Measurements from ENCODE around the gene MYCBP2.
A peak's percentile ranks its signal among the peaks of the same experiment; 100 is the strongest.

The MYCBP2 gene

DNA sequence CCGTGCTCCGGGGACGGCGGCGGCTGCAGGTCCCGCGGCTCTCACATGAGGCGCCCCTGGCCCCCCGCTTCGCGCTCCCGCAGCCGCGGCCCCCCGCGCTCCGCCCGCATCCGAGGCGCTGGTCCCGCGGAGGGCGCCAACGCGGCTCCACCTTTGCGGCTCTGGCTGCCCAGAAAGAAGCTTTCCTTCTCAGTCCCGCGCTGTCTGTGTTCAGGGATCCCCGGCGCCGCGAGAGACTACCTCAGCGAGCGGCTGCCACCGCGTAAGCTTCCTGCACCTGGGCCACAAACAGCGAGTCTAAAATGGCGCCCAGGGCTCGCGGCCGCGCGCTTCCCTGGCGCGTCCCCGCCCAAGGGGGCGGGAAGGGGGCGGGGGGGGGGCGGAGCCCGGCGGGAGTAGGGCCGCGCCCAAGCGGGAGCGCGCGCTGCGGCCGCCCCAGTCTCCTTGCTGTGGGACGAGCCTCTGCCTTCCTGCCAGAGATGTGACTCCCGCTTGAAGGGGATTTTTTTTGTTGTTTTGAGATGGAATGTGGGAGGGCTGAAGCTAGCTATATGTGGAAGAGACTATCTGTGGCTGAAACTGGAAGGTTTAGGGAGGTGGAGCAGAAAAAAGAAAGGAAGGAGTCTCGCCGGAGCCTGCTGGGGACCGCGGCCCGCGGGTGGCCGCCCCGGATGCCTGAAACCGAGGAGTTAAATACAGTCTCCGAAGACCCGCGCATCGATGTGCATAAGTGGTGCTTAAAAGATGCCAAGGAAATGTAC, 299.9 kb downstream of the MYCBP2 start, which contains the start of gene FBXL3 (continued):
- TF ChIP-seq, protein P1, sequence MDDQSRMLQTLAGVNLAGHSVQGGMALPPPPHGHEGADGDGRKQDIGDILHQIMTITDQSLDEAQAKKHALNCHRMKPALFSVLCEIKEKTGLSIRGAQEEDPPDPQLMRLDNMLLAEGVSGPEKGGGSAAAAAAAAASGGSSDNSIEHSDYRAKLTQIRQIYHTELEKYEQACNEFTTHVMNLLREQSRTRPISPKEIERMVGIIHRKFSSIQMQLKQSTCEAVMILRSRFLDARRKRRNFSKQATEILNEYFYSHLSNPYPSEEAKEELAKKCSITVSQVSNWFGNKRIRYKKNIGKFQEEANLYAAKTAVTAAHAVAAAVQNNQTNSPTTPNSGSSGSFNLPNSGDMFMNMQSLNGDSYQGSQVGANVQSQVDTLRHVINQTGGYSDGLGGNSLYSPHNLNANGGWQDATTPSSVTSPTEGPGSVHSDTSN (CRISPR knock-in tag; IDR thresholded peaks at IDR 0.05), result no peak
- TF ChIP-seq ZNF248 (tag by site-specific recombination; IDR thresholded peaks at IDR 0.05) (no peak), ZNF621 (tag by site-specific recombination; IDR thresholded peaks at IDR 0.05) (no peak), ZNF2 (tag by site-specific recombination; IDR thresholded peaks at IDR 0.05) (no peak), YY1 (tag by site-specific recombination; IDR thresholded peaks at IDR 0.05) (peak; percentile 59; the same call in 1 of the 2 replicates), MZF1 (tag by site-specific recombination; IDR thresholded peaks at IDR 0.05; ENCODE audit: borderline replicate concordance) (peak; percentile 74), ZNF184 (tag by site-specific recombination; IDR thresholded peaks at IDR 0.05) (no peak), ZNF549 (tag by site-specific recombination; IDR thresholded peaks at IDR 0.05) (0 out of 2 replicates have a peak, but pooled peaks have one; percentile 26), ZNF660 (tag by site-specific recombination; IDR thresholded peaks at IDR 0.05) (peak; percentile 38), KLF8 (tag by site-specific recombination; IDR thresholded peaks at IDR 0.05) (peak; percentile 69; the same call in 1 of the 2 replicates), ZNF701 (tag by site-specific recombination; IDR thresholded peaks at IDR 0.05) (no peak), ZNF23 (tag by site-specific recombination; IDR thresholded peaks at IDR 0.05; ENCODE audit: borderline replicate concordance) (no peak), ZNF433 (tag by site-specific recombination; IDR thresholded peaks at IDR 0.05; ENCODE audit: low read depth) (no peak)
- TF ChIP-seq, protein P2, sequence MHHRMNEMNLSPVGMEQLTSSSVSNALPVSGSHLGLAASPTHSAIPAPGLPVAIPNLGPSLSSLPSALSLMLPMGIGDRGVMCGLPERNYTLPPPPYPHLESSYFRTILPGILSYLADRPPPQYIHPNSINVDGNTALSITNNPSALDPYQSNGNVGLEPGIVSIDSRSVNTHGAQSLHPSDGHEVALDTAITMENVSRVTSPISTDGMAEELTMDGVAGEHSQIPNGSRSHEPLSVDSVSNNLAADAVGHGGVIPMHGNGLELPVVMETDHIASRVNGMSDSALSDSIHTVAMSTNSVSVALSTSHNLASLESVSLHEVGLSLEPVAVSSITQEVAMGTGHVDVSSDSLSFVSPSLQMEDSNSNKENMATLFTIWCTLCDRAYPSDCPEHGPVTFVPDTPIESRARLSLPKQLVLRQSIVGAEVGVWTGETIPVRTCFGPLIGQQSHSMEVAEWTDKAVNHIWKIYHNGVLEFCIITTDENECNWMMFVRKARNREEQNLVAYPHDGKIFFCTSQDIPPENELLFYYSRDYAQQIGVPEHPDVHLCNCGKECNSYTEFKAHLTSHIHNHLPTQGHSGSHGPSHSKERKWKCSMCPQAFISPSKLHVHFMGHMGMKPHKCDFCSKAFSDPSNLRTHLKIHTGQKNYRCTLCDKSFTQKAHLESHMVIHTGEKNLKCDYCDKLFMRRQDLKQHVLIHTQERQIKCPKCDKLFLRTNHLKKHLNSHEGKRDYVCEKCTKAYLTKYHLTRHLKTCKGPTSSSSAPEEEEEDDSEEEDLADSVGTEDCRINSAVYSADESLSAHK (tag by site-specific recombination; IDR thresholded peaks at IDR 0.05), result no peak
- TF ChIP-seq, protein P3, sequence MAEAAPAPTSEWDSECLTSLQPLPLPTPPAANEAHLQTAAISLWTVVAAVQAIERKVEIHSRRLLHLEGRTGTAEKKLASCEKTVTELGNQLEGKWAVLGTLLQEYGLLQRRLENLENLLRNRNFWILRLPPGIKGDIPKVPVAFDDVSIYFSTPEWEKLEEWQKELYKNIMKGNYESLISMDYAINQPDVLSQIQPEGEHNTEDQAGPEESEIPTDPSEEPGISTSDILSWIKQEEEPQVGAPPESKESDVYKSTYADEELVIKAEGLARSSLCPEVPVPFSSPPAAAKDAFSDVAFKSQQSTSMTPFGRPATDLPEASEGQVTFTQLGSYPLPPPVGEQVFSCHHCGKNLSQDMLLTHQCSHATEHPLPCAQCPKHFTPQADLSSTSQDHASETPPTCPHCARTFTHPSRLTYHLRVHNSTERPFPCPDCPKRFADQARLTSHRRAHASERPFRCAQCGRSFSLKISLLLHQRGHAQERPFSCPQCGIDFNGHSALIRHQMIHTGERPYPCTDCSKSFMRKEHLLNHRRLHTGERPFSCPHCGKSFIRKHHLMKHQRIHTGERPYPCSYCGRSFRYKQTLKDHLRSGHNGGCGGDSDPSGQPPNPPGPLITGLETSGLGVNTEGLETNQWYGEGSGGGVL (tag by site-specific recombination; IDR thresholded peaks at IDR 0.05), result no peak
- TF ChIP-seq, protein P4, sequence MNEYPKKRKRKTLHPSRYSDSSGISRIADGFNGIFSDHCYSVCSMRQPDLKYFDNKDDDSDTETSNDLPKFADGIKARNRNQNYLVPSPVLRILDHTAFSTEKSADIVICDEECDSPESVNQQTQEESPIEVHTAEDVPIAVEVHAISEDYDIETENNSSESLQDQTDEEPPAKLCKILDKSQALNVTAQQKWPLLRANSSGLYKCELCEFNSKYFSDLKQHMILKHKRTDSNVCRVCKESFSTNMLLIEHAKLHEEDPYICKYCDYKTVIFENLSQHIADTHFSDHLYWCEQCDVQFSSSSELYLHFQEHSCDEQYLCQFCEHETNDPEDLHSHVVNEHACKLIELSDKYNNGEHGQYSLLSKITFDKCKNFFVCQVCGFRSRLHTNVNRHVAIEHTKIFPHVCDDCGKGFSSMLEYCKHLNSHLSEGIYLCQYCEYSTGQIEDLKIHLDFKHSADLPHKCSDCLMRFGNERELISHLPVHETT (tag by site-specific recombination; IDR thresholded peaks at IDR 0.05), result no peak
- TF ChIP-seq, protein P5, sequence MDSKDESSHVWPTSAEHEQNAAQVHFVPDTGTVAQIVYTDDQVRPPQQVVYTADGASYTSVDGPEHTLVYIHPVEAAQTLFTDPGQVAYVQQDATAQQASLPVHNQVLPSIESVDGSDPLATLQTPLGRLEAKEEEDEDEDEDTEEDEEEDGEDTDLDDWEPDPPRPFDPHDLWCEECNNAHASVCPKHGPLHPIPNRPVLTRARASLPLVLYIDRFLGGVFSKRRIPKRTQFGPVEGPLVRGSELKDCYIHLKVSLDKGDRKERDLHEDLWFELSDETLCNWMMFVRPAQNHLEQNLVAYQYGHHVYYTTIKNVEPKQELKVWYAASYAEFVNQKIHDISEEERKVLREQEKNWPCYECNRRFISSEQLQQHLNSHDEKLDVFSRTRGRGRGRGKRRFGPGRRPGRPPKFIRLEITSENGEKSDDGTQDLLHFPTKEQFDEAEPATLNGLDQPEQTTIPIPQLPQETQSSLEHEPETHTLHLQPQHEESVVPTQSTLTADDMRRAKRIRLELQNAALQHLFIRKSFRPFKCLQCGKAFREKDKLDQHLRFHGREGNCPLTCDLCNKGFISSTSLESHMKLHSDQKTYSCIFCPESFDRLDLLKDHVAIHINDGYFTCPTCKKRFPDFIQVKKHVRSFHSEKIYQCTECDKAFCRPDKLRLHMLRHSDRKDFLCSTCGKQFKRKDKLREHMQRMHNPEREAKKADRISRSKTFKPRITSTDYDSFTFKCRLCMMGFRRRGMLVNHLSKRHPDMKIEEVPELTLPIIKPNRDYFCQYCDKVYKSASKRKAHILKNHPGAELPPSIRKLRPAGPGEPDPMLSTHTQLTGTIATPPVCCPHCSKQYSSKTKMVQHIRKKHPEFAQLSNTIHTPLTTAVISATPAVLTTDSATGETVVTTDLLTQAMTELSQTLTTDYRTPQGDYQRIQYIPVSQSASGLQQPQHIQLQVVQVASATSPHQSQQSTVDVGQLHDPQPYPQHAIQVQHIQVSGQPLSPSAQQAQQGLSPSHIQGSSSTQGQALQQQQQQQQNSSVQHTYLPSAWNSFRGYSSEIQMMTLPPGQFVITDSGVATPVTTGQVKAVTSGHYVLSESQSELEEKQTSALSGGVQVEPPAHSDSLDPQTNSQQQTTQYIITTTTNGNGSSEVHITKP (tag by site-specific recombination; IDR thresholded peaks at IDR 0.05), result peak; percentile 83
- TF ChIP-seq, protein P6, sequence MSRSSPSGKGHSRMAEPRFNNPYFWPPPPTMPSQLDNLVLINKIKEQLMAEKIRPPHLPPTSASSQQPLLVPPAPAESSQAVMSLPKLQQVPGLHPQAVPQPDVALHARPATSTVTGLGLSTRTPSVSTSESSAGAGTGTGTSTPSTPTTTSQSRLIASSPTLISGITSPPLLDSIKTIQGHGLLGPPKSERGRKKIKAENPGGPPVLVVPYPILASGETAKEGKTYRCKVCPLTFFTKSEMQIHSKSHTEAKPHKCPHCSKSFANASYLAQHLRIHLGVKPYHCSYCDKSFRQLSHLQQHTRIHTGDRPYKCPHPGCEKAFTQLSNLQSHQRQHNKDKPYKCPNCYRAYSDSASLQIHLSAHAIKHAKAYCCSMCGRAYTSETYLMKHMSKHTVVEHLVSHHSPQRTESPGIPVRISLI (tag by site-specific recombination; IDR thresholded peaks at IDR 0.05), result peak; percentile 63; the same call in 1 of the 2 replicates
- TF ChIP-seq, protein P7, sequence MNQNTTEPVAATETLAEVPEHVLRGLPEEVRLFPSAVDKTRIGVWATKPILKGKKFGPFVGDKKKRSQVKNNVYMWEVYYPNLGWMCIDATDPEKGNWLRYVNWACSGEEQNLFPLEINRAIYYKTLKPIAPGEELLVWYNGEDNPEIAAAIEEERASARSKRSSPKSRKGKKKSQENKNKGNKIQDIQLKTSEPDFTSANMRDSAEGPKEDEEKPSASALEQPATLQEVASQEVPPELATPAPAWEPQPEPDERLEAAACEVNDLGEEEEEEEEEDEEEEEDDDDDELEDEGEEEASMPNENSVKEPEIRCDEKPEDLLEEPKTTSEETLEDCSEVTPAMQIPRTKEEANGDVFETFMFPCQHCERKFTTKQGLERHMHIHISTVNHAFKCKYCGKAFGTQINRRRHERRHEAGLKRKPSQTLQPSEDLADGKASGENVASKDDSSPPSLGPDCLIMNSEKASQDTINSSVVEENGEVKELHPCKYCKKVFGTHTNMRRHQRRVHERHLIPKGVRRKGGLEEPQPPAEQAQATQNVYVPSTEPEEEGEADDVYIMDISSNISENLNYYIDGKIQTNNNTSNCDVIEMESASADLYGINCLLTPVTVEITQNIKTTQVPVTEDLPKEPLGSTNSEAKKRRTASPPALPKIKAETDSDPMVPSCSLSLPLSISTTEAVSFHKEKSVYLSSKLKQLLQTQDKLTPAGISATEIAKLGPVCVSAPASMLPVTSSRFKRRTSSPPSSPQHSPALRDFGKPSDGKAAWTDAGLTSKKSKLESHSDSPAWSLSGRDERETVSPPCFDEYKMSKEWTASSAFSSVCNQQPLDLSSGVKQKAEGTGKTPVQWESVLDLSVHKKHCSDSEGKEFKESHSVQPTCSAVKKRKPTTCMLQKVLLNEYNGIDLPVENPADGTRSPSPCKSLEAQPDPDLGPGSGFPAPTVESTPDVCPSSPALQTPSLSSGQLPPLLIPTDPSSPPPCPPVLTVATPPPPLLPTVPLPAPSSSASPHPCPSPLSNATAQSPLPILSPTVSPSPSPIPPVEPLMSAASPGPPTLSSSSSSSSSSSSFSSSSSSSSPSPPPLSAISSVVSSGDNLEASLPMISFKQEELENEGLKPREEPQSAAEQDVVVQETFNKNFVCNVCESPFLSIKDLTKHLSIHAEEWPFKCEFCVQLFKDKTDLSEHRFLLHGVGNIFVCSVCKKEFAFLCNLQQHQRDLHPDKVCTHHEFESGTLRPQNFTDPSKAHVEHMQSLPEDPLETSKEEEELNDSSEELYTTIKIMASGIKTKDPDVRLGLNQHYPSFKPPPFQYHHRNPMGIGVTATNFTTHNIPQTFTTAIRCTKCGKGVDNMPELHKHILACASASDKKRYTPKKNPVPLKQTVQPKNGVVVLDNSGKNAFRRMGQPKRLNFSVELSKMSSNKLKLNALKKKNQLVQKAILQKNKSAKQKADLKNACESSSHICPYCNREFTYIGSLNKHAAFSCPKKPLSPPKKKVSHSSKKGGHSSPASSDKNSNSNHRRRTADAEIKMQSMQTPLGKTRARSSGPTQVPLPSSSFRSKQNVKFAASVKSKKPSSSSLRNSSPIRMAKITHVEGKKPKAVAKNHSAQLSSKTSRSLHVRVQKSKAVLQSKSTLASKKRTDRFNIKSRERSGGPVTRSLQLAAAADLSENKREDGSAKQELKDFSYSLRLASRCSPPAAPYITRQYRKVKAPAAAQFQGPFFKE (tag by site-specific recombination; IDR thresholded peaks at IDR 0.05; ENCODE audit: borderline replicate concordance), result no peak

Data from HEK293 (cell line).